Central memory CD4-positive, alpha-beta T cell (primary cell): ENCODE data around the gene INTS11.
A peak's percentile ranks its signal among the peaks of the same experiment; 100 is the strongest.

Source experiments
- DNase-seq: peaks from one replicate; pipeline ENCODE4 v3.0.0; 2022

INTS11 gene

DNA sequence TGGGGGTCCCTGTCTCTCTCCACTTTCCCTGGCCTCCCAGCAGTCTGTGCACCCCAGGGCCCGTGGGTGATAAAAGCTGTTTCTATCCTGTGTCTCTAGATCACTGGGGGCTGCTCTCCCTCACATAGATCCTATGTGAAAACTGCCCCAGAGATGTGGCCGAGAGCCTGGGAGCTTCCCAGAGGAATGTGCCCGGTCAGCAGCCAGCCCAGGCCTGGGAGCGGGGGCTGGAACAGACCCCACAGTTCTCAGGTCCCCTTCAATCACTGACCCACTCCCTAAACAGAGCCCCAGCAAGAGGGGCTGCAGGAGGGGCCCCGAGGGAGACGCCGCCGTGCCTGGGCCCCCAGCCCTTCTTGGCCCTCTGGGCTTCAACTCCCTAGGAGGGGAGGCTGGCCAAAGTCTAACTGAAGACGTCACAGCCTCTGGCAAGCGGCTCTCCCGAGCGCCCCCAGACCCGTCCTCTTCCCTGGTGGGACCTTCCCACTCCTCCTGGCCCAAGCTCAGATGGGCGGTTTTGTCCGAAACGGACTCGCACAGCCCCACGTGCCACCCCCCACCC is 33.5 kb upstream of the INTS11 start:
- DNase-seq = no peak

DNA sequence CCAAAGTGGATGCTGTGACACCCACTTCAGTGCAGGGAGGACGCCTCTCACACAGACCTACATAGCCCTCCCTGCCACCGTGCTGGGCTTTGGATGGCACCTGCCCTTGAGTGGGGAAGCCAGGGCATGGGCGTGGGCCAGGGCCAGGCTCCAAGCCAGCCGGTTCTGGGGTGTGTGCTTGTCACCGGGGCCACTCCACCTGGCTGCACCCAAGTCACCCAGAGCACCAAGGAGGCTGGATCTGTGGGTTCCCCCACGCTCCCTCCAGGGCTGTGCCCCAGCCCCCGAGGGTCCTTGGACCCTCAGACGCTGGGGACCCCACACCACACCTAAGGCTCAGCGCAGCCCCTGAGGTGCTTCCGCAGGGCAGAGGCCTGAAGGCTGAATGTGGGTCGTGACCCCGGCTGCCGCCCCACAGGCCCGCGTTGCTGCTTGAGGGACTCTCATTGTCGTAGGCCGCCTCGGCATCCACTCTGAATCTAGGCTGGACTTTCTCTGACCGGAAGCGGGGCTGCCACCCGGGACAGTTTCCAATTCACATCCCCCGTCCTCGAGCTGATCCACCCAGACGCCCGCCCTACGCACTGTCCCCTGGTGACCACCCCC is 32.4 kb upstream of the INTS11 start:
- DNase-seq = no peak

GRCh38 chr1:1356166-1356795 is 31.8 kb upstream of the INTS11 start:
- no peak for DNase-seq

- no peak for DNase-seq
Observed at GRCh38 chr1:1355416-1355815, 31.0 kb upstream of the INTS11 start.

DNA sequence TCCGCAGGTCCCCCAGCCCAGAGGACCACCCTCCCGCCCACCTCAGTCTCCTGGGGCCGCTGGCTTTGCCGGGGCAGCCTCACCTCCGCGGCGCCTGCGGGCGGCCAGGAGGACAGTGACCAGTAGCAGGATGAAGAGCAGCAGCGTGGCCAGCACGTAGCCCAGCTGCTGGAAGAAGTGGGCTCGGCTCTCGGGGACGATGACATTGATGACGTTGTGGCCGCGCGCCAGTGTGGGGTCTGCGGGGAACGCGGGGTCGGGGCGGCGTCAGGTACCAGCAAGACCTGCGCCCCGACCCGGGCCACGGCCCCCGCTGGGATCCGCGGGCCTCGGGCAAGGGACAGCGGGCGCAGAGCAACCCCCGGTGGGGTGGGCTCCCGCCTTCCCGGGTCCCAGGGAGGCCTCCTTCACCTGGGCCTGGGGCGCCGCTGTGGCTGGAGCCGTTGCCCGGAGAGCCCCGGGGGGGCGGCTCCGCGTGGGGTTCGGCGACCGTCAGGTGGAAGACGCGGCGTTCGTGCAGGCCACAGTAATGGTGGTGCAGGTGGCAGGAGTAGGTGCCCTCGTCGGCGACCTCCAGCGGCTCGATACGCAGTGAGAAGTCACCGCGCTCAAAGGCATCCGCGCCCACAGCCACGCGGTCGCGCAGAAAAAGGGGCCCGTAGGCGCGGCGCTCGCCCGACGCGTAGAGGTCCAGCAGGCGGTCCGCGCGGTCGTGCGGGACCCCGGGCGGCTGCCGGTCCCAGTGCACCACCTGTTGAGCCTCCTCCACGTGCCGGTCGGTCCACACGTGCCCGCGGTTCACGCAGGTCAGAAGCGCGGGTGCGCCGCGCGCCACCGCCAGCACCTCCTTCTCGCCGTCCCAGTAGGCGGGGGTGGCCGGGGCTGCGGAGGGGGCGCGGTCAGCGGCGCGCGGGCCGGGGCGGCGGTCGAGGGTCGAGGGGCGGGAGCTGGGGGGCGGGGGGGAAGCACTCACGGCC is 30.1 kb upstream of the INTS11 start:
- no peak for DNase-seq

DNA sequence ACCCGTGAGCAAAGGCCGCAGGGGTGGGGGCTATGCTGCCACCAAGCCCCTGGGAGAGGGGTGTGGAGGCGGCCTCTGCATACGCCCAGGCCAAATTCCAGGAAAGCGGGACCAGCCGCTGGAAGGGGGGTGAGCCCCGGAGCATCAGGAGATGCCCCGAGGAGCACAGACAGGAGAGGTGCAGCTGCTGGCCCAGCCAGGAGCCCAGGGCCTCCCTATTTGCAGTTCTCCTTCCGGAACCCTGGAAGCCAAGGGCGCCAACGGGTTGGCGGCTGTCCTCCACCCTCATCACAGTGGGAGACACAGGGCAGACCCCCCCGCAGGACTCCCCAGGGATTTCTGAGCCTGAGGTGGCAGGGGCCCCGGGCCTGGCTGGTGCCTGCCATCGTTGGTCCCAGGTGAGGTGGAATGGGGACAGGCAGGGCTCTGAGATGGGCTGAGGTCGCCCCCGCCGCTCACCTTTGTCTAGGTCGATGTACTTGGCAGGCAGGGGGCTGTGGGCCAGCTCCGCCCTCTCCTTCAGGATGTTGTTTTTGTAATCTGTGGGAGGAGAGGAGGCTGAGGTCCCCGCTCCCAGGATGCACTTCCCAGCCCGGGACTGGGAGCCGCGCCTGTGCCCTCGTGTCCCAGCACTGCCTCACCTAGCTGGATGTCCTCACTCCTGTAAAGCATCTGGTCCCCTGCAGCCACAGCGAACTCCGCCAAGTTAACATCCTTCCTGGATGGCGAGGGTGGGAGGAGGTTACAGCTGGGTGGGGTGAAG is 29.1 kb upstream of the INTS11 start:
- no peak for DNase-seq

DNA sequence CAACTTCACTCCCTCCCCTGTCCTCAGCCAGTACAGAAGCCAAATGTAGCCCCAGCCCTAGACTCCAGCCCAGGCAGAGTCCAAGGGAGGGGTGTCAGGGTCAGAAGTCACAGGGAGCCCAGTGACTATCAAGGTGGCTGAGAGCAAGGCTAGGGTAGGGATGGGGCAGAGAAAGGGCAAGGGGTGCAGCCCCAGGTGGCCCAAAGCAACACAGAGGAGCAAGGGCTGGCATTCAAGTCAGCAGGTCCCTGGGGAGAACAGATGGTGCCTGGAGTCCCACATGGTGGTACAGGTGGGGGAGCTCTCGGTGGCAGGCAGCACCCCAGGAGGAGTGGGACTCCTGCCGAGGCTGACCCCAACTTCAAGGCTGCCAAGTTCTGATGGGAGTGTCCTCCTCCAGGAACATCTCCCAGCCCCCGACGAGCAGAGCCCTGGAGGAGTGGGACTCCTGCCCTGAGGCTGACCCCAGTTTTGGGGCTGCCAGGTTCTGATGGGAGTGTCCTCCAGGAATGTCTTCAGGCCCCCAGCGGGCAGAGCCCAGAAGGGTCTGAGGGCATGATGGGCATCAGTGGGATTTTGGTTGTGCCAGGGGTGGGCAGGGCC is 28.4 kb upstream of the INTS11 start:
- DNase-seq = no peak

- DNase-seq = no peak
Observed at GRCh38 chr1:1351511-1352427, 27.3 kb upstream of the INTS11 start.

DNA sequence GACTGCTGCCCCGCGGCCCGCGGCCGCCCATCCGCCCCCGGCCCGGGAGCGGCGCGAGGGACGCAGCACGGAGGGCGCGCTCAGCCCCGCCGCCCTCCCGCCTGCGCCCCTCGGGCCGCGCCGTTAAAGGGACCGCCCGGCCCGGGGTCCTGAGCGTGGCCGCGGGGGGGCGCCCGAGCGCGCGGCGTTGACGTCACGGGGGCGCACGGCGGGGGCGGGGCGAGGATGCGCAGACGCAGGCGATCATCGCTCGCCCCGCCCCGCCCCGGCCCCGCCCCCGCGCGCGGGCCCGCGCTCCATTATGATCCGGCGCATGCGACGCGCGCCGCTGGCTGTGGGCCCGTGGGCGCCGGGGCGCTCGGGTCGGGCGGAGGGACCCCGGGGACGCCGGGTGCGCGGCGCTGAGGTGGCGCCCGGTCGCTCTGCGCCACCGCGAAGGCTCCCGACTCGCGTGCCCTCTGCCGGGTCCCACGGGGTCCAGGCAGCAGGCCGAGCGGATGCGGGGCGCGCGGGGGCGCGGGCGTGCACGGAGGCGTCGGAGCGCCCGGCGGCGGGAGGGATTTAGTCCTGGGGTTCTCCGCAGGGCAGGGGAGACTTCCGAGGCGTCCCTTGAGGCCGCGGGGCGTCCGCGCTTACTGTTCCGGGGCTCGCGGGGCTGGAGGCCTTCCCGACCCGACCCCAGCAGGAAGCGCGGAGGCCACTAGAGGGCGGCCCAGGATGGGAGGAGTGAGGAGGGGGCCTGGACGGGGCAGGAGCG is 25.0 kb upstream of the INTS11 start, which contains the start of gene DVL1:
Gene DVL1, minus strand, starts transcription at position 163 of the 757 bp plus-strand sequence. CDS start 353 bp downstream, outside the sequence.
- DNase-seq = peak; percentile 62

- DNase-seq = no peak
Observed at GRCh38 chr1:1348420-1349255, 24.2 kb upstream of the INTS11 start.

DNA sequence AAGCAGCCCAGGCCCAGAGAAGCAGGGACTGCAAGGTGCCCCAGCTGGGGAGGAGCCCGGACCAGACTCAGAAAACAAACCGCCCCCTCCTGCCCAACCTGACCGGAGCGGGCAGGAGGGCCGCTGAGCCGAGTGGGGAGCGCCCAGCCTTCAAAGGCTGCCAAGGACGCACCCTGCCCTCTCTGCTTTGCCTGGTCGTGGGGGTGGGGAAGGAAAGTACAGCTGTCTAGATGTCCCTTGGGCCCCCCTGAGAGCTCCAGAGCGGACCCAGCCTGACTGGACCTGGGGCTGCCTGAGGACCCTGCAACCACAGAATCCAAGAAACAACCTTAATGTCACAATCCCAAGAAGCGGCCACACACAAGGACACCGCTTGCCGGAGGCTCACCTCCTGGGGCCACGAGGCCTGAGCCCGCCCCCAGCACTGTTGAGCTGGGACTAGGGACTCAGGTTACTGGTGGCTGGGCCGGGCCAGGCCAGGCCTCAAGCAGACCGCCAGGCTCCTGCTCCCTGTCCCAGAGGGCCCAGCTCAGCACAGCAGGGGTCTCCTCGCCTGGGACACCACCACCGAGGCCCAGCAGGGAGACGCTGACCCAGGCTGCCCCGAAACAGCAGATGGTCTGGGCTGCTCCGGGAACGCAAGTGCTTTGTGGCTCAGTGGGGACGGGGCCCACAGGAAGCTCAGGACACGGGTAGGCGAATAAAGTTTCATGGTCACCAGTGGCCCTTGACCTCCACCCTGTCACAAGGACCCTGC is 23.4 kb upstream of the INTS11 start:
- no peak for DNase-seq

GRCh38 chr1:1347026-1347595 is 22.7 kb upstream of the INTS11 start:
- no peak for DNase-seq

GRCh38 chr1:1346501-1346890 is 22.0 kb upstream of the INTS11 start:
- no peak for DNase-seq

- DNase-seq = no peak
Observed at GRCh38 chr1:1345860-1346500, 21.5 kb upstream of the INTS11 start.

DNA sequence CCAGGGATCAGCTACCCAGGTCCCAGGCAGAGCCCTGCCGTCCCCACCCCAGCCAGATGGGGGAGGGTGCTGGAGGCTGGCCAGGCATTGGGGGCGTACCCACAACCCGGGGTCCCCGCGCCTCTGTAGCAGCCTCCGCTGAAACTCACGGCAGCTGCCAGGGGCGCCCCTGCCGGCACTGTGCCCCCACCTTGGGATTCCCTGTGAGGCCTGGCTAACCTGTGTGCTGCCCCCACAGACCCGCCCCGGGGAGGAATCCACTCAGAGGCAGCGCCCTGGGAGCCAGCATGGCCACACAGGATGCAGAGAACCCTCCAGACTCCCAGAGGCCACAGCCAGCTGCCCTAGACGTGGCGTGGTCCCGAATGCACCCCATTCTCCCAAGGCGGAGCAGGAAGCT is 20.9 kb upstream of the INTS11 start:
- DNase-seq = no peak

DNA sequence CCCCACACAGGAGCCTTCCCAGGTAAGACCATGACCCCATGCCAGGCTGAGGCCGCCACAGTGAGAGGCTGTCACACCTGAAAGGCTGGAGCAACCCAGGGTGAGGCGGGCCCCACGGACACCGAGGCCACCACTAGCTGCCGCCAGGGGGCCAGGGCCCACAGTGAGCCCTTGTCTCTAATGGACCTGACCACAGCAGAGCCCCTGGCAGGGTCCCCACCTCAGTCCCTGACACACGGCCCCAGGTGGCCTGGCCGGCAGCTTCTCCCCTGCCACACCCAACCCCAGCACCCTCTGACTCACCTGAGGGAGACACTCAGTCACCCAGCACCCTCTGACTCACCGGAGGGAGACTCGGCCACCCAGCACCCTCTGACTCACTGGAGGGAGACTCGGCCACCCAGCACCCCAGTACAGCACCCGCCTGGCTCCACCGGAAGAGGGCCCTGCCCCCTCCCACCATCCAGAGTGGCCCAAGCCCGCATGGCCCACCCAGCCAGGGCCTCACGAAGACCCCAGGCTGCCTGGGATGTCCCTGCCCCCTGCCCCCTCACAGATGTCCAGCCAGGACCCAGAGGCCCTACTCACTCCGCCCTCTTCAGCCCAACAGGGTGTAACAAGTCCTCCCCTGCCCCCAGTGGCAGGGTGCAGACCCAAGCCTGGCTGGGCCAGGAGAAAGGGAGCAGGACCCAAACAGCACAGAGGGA is 20.3 kb upstream of the INTS11 start:
- no peak for DNase-seq
